ENCODE data around the gene RNF31.

DNA sequence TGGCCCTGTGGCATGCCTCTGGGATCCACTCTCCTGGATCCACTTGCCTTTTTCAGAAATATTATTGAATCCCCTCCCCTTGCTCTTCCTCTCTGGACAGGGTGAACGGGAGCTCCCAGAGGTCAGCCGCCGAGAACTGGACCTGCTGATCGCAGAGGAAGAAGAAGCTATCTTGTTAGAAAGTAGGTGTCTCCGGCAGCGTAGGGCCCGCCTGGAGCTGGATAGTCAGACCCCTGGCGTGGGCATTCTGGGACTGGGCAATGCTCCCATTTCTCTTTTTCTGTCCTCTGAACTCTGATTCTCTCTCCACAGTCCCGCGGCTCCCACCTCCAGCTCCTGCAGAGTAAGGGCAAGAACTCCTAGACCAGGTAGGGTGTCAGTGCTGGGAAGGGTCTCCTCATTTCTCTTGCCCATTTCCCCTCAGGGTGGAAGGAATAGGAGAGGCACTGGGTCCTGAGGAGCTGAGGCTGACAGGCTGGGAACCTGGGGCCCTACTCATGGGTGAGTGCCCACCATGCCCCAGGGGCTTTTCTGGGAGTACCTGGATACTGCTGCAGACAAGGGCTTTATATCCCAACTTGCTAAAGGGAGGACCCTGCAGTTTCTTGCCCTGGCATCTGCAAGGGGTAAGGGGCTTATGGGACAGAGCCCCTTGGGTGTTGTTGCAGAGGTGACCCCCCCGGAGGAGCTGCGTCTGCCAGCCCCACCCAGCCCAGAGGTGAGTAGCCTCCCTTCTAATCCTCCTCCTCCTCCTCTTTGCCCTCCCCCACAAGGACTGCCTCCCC lies 29.9 kb downstream of the RNF31 start:
- TF ChIP-seq, protein P1, sequence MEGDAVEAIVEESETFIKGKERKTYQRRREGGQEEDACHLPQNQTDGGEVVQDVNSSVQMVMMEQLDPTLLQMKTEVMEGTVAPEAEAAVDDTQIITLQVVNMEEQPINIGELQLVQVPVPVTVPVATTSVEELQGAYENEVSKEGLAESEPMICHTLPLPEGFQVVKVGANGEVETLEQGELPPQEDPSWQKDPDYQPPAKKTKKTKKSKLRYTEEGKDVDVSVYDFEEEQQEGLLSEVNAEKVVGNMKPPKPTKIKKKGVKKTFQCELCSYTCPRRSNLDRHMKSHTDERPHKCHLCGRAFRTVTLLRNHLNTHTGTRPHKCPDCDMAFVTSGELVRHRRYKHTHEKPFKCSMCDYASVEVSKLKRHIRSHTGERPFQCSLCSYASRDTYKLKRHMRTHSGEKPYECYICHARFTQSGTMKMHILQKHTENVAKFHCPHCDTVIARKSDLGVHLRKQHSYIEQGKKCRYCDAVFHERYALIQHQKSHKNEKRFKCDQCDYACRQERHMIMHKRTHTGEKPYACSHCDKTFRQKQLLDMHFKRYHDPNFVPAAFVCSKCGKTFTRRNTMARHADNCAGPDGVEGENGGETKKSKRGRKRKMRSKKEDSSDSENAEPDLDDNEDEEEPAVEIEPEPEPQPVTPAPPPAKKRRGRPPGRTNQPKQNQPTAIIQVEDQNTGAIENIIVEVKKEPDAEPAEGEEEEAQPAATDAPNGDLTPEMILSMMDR (IDR thresholded peaks at IDR 0.05; ENCODE audit: low read depth, low read length) = no peak
- TF ChIP-seq EZH2phosphoT487 (IDR thresholded peaks at IDR 0.05; ENCODE audit: low read depth) = no peak

All from OCI-LY3 (cell line).